ENCODE measurements around the gene SPOCK1.

The SPOCK1 gene

GRCh38 chr5:137410234-137411010 lies 88.7 kb downstream of the SPOCK1 start:
- no peaks in the 10 kb centered on the region for H3K4me1 ChIP-seq (ENCODE audit: control insufficient read depth, insufficient read depth, low read depth, low read length)
- WGBS, result 51% methylated on average over 4 of the region's 4 CpGs
- no peak overlapping the region for H2BK5ac ChIP-seq (ENCODE audit: low read depth, low read length, poor library complexity, severe bottlenecking)

GRCh38 chr5:137409736-137410135 lies 89.4 kb downstream of the SPOCK1 start:
- Histone ChIP-seq H3K4ac (ENCODE audit: low read depth in 1 of 2, low read length in 2 of 2) (no peak overlapping the region), H3K4me2 (ENCODE audit: low read length, poor library complexity, severe bottlenecking) (no peak overlapping the region), H2AK5ac (ENCODE audit: low read length, severe bottlenecking) (no peak overlapping the region), H3K4me1 (ENCODE audit: control insufficient read depth, insufficient read depth, low read depth, low read length) (no peaks in the 10 kb centered on the region), H3K9ac (ENCODE audit: low read length) (no peak overlapping the region), H2BK15ac (ENCODE audit: low read depth, poor library complexity, severe bottlenecking) (no peak overlapping the region), H3K4me3 (ENCODE audit: insufficient read depth in 1 of 2, low read depth in 1 of 2, low read length in 2 of 2) (no peak overlapping the region), H3K18ac (ENCODE audit: low read depth in 1 of 2, low read length in 2 of 2) (no peak overlapping the region), H3K27me3 (ENCODE audit: control insufficient read depth in 1 of 2, insufficient read depth in 1 of 2, low read length in 2 of 2) (peaks cover 0 to 4% of the 10 kb centered on the region in 2 experiments), H3K23ac (ENCODE audit: low read length in 2 of 2) (no peak overlapping the region), H2BK12ac (ENCODE audit: low read length in 2 of 2) (no peak overlapping the region), H4K91ac (ENCODE audit: low read length) (no peak overlapping the region), H2AFZ (ENCODE audit: low read depth, low read length) (no peak overlapping the region), H3K79me1 (replicated peaks; ENCODE audit: low read length, poor library complexity, severe bottlenecking) (no peaks in the 10 kb centered on the region), H4K8ac (ENCODE audit: low read length) (no peak overlapping the region), H3K27ac (ENCODE audit: low read length, poor library complexity, severe bottlenecking) (no peak overlapping the region), H3K9me3 (ENCODE audit: control insufficient read depth, low read length) (no peaks in the 10 kb centered on the region), H2BK5ac (ENCODE audit: low read depth, low read length, poor library complexity, severe bottlenecking) (no peak overlapping the region), H3K36me3 (ENCODE audit: control insufficient read depth in 1 of 2, insufficient read depth in 2 of 2, low read depth in 1 of 2, low read length in 2 of 2) (no peaks in the 10 kb centered on the region), H2BK120ac (ENCODE audit: low read depth, low read length) (no peak overlapping the region), H3K14ac (ENCODE audit: low read length in 2 of 2) (no peak overlapping the region)
- no peak for DNase-seq

More at GRCh38 chr5:137410234-137411010, 88.7 kb downstream of the SPOCK1 start:
- Histone ChIP-seq H4K8ac (ENCODE audit: low read length) (no peak overlapping the region), H3K27me3 (ENCODE audit: control insufficient read depth in 1 of 2, insufficient read depth in 1 of 2, low read length in 2 of 2) (peaks cover 0 to 4% of the 10 kb centered on the region in 2 experiments), H2BK15ac (ENCODE audit: low read depth, poor library complexity, severe bottlenecking) (no peak overlapping the region), H3K18ac (ENCODE audit: low read depth in 1 of 2, low read length in 2 of 2) (no peak overlapping the region), H3K79me1 (replicated peaks; ENCODE audit: low read length, poor library complexity, severe bottlenecking) (no peaks in the 10 kb centered on the region), H2BK120ac (ENCODE audit: low read depth, low read length) (no peak overlapping the region), H3K9ac (ENCODE audit: low read length) (no peak overlapping the region), H3K27ac (ENCODE audit: low read length, poor library complexity, severe bottlenecking) (no peak overlapping the region), H3K4me3 (ENCODE audit: insufficient read depth in 1 of 2, low read depth in 1 of 2, low read length in 2 of 2) (no peak overlapping the region), H4K91ac (ENCODE audit: low read length) (no peak overlapping the region), H3K23ac (ENCODE audit: low read length in 2 of 2) (no peak overlapping the region), H3K4ac (ENCODE audit: low read depth in 1 of 2, low read length in 2 of 2) (no peak overlapping the region), H2AK5ac (ENCODE audit: low read length, severe bottlenecking) (no peak overlapping the region), H3K36me3 (ENCODE audit: control insufficient read depth in 1 of 2, insufficient read depth in 2 of 2, low read depth in 1 of 2, low read length in 2 of 2) (no peaks in the 10 kb centered on the region), H2AFZ (ENCODE audit: low read depth, low read length) (no peak overlapping the region), H3K9me3 (ENCODE audit: control insufficient read depth, low read length) (no peaks in the 10 kb centered on the region), H3K4me2 (ENCODE audit: low read length, poor library complexity, severe bottlenecking) (no peak overlapping the region), H3K14ac (ENCODE audit: low read length in 2 of 2) (no peak overlapping the region), H2BK12ac (ENCODE audit: low read length in 2 of 2) (no peak overlapping the region)
- DNase-seq, result no peak

DNA sequence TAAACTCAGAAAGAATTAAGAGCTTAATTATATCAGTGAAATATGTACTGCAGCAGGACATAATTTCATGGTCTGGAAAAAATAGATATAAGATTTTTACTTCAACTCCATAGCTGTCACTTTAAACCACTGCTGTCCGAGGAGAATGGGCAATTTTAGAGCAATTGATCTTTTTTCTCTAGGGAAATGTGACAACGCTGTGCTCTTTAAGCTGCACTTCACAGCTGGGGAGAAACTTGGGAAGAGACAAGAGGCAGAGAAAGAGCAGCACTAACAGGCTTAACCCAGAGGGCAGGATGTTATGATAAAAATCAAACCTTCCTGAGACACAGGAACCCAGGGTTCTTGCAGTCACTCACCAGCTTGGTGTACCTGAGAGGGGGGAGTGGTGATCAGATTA lies 92.0 kb downstream of the SPOCK1 start:
- Histone ChIP-seq H2AK5ac (ENCODE audit: low read length, severe bottlenecking) (no peak overlapping the region), H3K4me3 (ENCODE audit: insufficient read depth in 1 of 2, low read depth in 1 of 2, low read length in 2 of 2) (no peak overlapping the region), H3K9me3 (ENCODE audit: control insufficient read depth, low read length) (no peaks in the 10 kb centered on the region), H4K91ac (ENCODE audit: low read length) (no peak overlapping the region), H2BK120ac (ENCODE audit: low read depth, low read length) (no peak overlapping the region), H2BK15ac (ENCODE audit: low read depth, poor library complexity, severe bottlenecking) (no peak overlapping the region), H3K79me1 (replicated peaks; ENCODE audit: low read length, poor library complexity, severe bottlenecking) (no peaks in the 10 kb centered on the region), H3K36me3 (ENCODE audit: control insufficient read depth in 1 of 2, insufficient read depth in 2 of 2, low read depth in 1 of 2, low read length in 2 of 2) (no peaks in the 10 kb centered on the region), H3K14ac (ENCODE audit: low read length in 2 of 2) (no peak overlapping the region), H2BK5ac (ENCODE audit: low read depth, low read length, poor library complexity, severe bottlenecking) (no peak overlapping the region), H3K9ac (ENCODE audit: low read length) (no peak overlapping the region), H3K23ac (ENCODE audit: low read length in 2 of 2) (no peak overlapping the region), H2BK12ac (ENCODE audit: low read length in 2 of 2) (no peak overlapping the region), H3K4me2 (ENCODE audit: low read length, poor library complexity, severe bottlenecking) (no peak overlapping the region), H2AFZ (ENCODE audit: low read depth, low read length) (no peak overlapping the region), H3K4ac (ENCODE audit: low read depth in 1 of 2, low read length in 2 of 2) (no peak overlapping the region), H3K27ac (ENCODE audit: low read length, poor library complexity, severe bottlenecking) (no peak overlapping the region), H3K18ac (ENCODE audit: low read depth in 1 of 2, low read length in 2 of 2) (no peak overlapping the region), H3K27me3 (ENCODE audit: control insufficient read depth in 1 of 2, insufficient read depth in 1 of 2, low read length in 2 of 2) (peaks cover 0 to 4% of the 10 kb centered on the region in 2 experiments), H4K8ac (ENCODE audit: low read length) (no peak overlapping the region), H3K4me1 (ENCODE audit: control insufficient read depth, insufficient read depth, low read depth, low read length) (no peaks in the 10 kb centered on the region)
- 35% methylated on average over 2 of the region's 2 CpGs for WGBS
- no peak for DNase-seq

- Histone ChIP-seq H2BK5ac (ENCODE audit: low read depth, low read length, poor library complexity, severe bottlenecking) (no peak overlapping the region), H2BK120ac (ENCODE audit: low read depth, low read length) (no peak overlapping the region), H3K14ac (ENCODE audit: low read length in 2 of 2) (no peak overlapping the region), H2BK15ac (ENCODE audit: low read depth, poor library complexity, severe bottlenecking) (no peak overlapping the region), H4K8ac (ENCODE audit: low read length) (no peak overlapping the region), H3K36me3 (ENCODE audit: control insufficient read depth in 1 of 2, insufficient read depth in 2 of 2, low read depth in 1 of 2, low read length in 2 of 2) (no peaks in the 10 kb centered on the region), H3K4ac (ENCODE audit: low read depth in 1 of 2, low read length in 2 of 2) (no peak overlapping the region), H3K27ac (ENCODE audit: low read length, poor library complexity, severe bottlenecking) (no peak overlapping the region), H3K9me3 (ENCODE audit: control insufficient read depth, low read length) (no peaks in the 10 kb centered on the region), H3K4me2 (ENCODE audit: low read length, poor library complexity, severe bottlenecking) (no peak overlapping the region), H4K91ac (ENCODE audit: low read length) (no peak overlapping the region), H2BK12ac (ENCODE audit: low read length in 2 of 2) (no peak overlapping the region), H3K18ac (ENCODE audit: low read depth in 1 of 2, low read length in 2 of 2) (no peak overlapping the region), H2AFZ (ENCODE audit: low read depth, low read length) (no peak overlapping the region), H3K4me3 (ENCODE audit: insufficient read depth in 1 of 2, low read depth in 1 of 2, low read length in 2 of 2) (no peak overlapping the region), H3K27me3 (ENCODE audit: control insufficient read depth in 1 of 2, insufficient read depth in 1 of 2, low read length in 2 of 2) (peaks cover 0 to 4% of the 10 kb centered on the region in 2 experiments), H3K79me1 (replicated peaks; ENCODE audit: low read length, poor library complexity, severe bottlenecking) (no peaks in the 10 kb centered on the region), H2AK5ac (ENCODE audit: low read length, severe bottlenecking) (no peak overlapping the region), H3K9ac (ENCODE audit: low read length) (no peak overlapping the region), H3K23ac (ENCODE audit: low read length in 2 of 2) (no peak overlapping the region), H3K4me1 (ENCODE audit: control insufficient read depth, insufficient read depth, low read depth, low read length) (no peaks in the 10 kb centered on the region)
- no peak for DNase-seq
- WGBS, result 73% methylated on average over 6 of the region's 10 CpGs
Measured at GRCh38 chr5:137405393-137405792, 93.7 kb downstream of the SPOCK1 start.
